ENCODE data around the gene DBF4B.
"Not testable (repeated sequence)": the region's sequence is repeated elsewhere in the genome, so short reads cannot be mapped to it uniquely, and the experiment has no call there.

Gene DBF4B

DNA sequence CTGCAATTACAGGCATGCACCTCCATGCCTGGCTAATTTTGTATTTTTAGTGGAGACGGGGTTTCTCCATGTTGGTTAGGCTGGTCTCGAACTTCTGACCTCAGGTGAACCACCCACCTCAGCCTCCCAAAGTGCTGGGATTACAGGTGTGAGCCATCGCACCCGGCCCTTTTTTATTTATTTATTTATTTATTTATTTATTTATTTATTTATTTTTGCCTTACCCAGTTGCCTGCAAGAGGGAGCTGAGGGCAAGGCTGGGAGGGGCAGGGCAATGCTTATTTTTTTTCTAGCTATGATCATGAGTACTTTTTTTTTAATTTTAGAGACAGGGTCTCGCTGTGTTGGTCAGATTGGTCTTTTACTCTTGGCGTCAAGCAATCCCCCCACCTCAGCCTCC lies 17.7 kb downstream of the DBF4B start:
- DNase-seq (ENCODE audit: extremely low read depth in 1 of 2, low read depth in 1 of 2): not testable (repeated sequence)

DNA sequence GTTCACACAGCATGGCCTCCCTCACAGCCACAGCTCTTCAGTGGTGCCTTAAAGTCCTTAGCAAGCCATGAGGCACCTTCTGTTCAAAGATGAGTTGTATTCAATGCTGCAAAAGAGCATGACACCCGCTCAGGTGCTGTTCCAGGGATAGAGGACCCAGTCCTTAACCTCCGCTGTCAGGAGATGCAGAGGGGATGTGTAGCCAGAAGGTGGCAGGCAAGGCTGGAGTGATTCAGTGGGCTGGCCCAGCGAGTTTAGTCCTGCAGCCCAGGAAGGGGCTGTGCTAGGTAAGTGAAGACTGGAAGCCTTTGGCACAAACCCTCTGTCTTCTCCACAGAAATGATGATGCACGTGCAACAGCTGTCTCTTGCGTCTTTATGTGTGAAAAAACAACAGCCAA lies 25.3 kb downstream of the DBF4B start:
- no peak for DNase-seq (ENCODE audit: extremely low read depth in 1 of 2, low read depth in 1 of 2)

GRCh38 chr17:44734272-44734671 lies 25.8 kb downstream of the DBF4B start:
- DNase-seq (ENCODE audit: extremely low read depth in 1 of 2, low read depth in 1 of 2): no peak

GRCh38 chr17:44736551-44737240 lies 28.2 kb downstream of the DBF4B start:
- DNase-seq (ENCODE audit: extremely low read depth in 1 of 2, low read depth in 1 of 2): no peak

- DNase-seq (ENCODE audit: extremely low read depth in 1 of 2, low read depth in 1 of 2): no peak
These were observed 29.9 kb downstream of the DBF4B start for GRCh38 chr17:44738214-44738906.

DNA sequence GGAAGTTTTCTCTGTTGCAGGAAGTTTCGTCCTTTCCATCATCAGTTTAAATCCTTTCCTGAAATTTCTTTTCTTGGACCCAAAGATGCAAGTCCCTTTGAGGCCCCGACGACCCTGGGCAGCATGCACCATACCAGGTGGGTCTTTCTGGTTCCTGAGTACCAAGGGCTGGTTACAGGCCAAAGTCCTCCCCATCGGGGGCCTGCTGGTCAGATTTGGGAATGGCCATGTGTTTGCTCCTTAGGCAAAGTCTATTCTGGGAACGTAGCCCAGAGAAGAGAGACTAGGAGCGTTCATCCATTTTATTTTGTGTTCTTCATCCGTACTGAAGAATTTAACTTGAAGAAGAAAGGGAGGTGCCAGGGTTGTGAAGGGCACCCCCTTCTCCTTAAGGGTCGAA lies 32.9 kb downstream of the DBF4B start:
- no peak for DNase-seq (ENCODE audit: extremely low read depth in 1 of 2, low read depth in 1 of 2)

DNA sequence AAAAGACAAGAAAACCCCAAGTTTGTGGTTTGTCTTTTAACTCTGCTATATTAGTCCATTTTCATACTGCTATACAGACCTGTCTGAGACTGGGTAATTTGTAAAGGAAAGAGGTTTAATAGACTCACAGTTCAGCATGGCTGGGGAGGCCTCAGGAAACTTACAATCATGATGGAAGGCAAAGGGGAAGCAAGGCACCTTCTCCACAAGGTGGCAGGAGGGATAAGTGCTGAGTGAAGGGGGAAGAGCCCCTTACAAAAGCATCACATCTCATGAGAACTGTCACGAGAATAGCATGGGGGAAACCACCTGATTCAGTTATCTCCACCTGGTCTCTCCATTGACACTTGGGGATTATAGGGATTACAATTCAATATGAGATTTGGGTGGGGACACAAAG lies 36.8 kb downstream of the DBF4B start:
- no peak for DNase-seq (ENCODE audit: extremely low read depth in 1 of 2, low read depth in 1 of 2)

- DNase-seq (ENCODE audit: extremely low read depth in 1 of 2, low read depth in 1 of 2): not testable (repeated sequence)
These were observed 37.3 kb downstream of the DBF4B start for GRCh38 chr17:44745738-44746137.

- DNase-seq (ENCODE audit: extremely low read depth in 1 of 2, low read depth in 1 of 2): no peak
These were observed 39.1 kb downstream of the DBF4B start for GRCh38 chr17:44747566-44747965.

- no peak for DNase-seq (ENCODE audit: extremely low read depth in 1 of 2, low read depth in 1 of 2)
These were observed 40.9 kb downstream of the DBF4B start for GRCh38 chr17:44749076-44749979.

DNA sequence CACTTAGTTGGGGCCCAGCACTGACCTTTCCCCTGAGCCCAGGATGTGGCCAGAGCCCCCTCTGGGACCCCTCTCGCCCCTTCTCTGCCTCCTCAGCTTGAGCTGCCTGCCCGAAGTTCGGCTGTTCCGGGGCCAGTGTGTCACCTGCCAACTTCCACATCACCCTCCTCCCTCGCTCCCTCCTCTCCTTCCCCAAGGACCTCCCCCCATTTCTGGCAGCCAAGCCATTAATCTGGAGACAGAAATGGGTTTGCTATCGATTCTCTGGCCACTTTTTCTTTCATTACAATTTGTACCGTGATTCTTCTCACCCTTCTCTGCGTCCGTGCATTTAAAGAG lies 41.5 kb downstream of the DBF4B start:
- no peak for DNase-seq (ENCODE audit: extremely low read depth in 1 of 2, low read depth in 1 of 2)

DNA sequence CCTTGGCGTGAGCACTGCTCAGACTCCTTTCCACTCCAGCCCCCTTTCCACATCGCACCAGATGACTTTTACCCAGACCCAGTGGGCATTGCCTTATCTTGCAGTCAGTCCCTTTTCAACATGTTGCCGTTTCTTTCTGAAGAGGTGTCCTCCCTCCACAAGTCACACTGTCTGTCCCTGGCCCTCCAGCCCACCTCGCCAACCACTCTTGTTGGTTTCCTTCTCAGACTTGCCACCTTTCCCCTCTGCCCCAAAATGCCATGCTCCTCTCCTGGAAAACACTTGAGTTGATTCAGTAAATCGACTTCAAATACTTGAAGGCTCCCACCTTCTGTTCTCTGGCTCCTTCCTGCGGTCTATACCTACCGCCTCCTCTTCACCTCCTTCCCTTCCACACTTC lies 42.9 kb downstream of the DBF4B start:
- DNase-seq (ENCODE audit: extremely low read depth in 1 of 2, low read depth in 1 of 2): no peak

DNA sequence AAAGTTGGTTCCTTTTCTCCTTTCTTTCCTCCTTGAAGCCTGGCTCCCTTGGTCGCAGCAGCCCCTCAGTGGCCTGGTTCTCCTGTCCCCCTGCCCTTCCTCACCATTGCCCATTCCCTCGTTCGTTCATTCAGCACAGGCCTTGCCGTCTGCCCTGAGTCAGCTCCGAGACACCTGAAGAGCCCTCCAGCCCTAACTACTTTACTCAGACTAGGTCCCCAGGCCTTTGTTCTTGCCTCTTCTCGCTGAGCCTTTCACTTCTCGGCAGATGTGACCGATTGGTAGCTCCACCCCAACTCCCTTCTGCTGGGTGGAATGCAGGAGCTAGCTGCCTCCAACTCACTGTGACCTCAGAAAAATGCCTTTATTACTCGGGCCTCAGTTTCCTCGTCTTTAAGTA lies 43.3 kb downstream of the DBF4B start:
- no peak for DNase-seq (ENCODE audit: extremely low read depth in 1 of 2, low read depth in 1 of 2)

DNA sequence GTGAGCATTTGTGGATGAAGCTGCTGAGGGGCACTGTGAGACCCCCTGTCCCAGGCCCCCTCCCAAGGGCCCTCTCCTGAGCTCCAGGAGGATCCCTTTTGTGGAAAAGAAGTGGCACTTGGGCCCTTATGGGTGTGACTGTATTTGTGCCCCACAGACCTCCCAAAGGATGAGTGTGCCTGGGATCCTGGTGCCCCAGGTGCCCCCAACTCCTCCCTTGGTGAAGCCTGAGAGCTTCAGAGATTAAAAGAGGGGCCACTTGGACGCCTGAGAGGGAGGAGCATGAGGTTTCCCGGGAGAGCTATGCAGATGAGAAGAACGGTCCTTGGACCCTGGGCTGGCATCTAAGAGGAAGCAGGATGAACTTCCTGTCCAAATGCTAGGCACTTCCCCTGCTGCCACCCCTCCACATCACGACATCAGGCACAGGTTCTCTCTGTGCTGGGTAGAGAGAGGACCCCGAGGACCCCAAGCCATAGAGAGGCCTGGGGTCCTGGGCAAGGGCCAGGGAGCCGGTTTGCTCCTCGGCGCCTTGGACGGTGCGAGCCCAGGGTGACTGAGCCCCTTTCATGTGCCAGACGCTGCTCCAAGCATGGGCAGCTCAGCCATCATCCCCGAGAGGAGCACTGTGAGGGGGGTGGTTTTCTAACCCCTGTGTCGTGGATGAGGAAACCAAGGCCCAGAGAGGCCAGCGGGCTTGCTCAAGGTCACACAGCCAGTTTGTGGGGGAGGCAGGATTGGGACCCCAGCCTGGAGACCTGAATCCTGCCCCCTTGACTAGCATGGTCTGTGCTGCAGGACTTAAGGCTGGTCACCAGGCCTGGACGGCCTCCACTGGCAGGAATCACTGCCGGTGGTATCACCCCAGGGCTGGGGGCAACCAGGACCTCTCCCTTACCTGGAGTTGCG lies 44.7 kb downstream of the DBF4B start:
- DNase-seq (ENCODE audit: extremely low read depth in 1 of 2, low read depth in 1 of 2): no peak

GRCh38 chr17:44754276-44754675 lies 45.8 kb downstream of the DBF4B start:
- DNase-seq (ENCODE audit: extremely low read depth in 1 of 2, low read depth in 1 of 2): no peak

GRCh38 chr17:44755180-44755579 lies 46.7 kb downstream of the DBF4B start:
- not testable (repeated sequence) for DNase-seq (ENCODE audit: extremely low read depth in 1 of 2, low read depth in 1 of 2)

GRCh38 chr17:44757045-44757917 lies 48.8 kb downstream of the DBF4B start:
- DNase-seq (ENCODE audit: extremely low read depth in 1 of 2, low read depth in 1 of 2): no peak

DNA sequence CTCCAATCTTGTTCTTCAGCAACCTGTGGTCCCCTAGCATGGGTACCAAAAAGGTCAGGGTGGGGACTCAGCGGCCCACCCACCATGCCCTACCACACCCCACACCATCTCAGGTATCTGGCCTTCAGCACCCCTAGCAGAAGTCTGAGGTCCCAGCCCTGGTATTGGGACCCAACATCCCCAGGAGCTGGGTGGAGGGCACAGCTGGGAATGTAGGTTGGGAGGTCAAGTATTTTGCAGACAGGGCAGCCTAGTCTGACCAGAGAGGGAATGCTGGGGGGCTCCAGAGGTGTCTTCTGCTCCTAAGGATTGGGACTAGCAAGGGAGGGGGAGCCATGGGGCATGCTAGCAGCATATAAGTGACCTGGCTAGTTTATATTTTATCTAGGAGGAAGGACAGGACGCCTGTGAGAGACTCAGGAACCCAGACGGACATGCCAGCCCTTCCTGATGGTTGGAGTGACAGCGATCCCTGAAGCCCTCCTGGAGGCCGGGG lies 49.5 kb downstream of the DBF4B start:
- no peak for DNase-seq (ENCODE audit: extremely low read depth in 1 of 2, low read depth in 1 of 2)

DNA sequence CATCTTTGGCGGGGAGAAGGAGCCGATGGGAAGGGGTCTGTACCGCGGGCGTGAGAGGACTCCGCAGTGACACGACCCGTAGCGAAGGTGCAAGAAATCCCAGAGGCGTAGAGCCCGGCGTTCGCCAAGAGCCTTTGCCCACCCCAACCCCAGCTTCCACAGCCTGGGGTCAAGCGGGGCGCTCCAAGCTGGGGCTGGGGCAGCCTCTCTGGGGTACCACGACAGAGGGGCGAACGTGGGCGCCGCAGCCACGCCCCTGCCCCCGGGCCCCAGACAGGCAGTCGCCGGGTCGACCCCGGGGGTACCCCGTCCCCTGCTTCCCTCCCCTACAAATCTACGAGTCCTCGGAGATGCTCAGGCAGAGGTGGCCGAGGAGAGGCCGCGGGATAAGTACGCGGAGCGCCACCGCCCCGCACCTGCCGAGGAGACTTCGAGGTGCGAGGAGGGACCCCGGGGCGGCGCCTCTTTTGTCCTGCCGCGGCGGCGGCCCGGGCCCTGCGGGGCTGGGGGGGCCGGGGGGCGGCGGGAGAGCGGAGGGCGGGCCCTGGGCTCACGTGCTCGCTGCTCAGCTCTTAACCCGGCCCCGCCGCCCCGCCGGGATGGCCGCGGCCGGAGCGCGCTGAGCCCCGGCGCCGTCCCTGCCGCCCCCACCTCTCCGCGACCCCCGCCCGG lies 50.1 kb downstream of the DBF4B start, which contains the start of gene ADAM11:
Gene ADAM11 (plus strand): TSS at position 575 of the 672 bp plus-strand sequence. CDS start 212 bp downstream, outside the sequence.
- DNase-seq (ENCODE audit: extremely low read depth in 1 of 2, low read depth in 1 of 2): no peak

Data from stimulated activated CD8-positive, alpha-beta memory T cell treated with anti-CD3 and anti-CD28 coated beads, Interleukin-7, amount 100 ng/mL, for 48 hours (primary cell).